Prostate gland (tissue), 2 donors: ENCODE results near the gene ATP8B3.

Experiments
- CTCF ChIP-seq, 4 experiments: fragments of 200-600 bp in 2 of 4; fragments of 450-650 bp in 2 of 4; sonication (generic) in 2 of 4; IDR thresholded peaks; 1 replicate in 3 of 4; 2 replicates in 1 of 4; pipeline ENCODE4 v1.5.1; 2016 to 2019; ENCODE audit warnings: antibody characterized with exemption in 4 of 4, mild to moderate bottlenecking in 2 of 4, moderate library complexity in 2 of 4
- POLR2A ChIP-seq: fragments of 450-650 bp; IDR thresholded peaks from one replicate; pipeline ENCODE4 v1.6.1; 2016; ENCODE audit warnings: antibody characterized with exemption, mild to moderate bottlenecking
- POLR2AphosphoS5 ChIP-seq: sonication (generic); formaldehyde crosslinking; IDR thresholded peaks from one replicate; pipeline ENCODE4 v1.6.1; 2017; ENCODE audit warnings: antibody characterized with exemption

- TF ChIP-seq CTCF (IDR thresholded peaks at IDR 0.05) (no peak), POLR2AphosphoS5 (no peak), POLR2A (no peak)
Measured at GRCh38 chr19:1809678-1810077, 2.4 kb downstream of the ATP8B3 start.
